Measurements from ENCODE around the gene ASAP2. TPM values are rescaled to one million over a fixed set of nuclear protein-coding genes. Genes with fewer than 3 reads are reported as not detected.
A peak's percentile ranks its signal among the peaks of the same experiment; 100 is the strongest.

ASAP2 gene
- total and polyA plus RNA-seq, 9 of the 15 experiments (the other 6 are each of a cell fraction or from before 2014, with no cell fraction given), result 0.06 to 4.3 (median 3.1) TPM

DNA sequence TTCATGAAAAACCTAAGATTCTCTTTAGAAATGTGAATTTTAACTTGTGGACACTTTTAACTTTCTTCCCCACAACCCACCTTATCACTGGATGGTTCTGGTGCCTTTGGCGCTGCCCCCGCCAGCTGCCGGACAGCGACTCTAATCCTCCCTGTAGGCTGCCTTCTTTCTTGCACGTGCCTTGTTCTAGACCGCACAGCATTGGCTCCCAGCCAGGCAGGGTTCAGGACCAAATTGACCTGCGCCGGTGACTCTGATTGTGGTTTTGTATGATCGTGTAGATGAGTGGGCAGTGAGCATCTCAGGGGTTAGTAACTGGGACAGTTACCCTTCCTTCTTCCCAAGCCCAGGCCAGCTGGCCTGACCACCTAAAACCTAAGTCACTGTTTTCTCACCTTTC is 106.8 kb downstream of the ASAP2 start (continued):
- TF ChIP-seq, protein P1, sequence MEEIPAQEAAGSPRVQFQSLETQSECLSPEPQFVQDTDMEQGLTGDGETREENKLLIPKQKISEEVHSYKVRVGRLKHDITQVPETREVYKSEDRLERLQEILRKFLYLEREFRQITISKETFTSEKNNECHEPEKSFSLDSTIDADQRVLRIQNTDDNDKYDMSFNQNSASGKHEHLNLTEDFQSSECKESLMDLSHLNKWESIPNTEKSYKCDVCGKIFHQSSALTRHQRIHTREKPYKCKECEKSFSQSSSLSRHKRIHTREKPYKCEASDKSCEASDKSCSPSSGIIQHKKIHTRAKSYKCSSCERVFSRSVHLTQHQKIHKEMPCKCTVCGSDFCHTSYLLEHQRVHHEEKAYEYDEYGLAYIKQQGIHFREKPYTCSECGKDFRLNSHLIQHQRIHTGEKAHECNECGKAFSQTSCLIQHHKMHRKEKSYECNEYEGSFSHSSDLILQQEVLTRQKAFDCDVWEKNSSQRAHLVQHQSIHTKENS (CRISPR knock-in tag; IDR thresholded peaks at IDR 0.05), result no peak
- TF ChIP-seq MAZ (CRISPR knock-in tag; conservative IDR thresholded peaks at IDR 0.05 in 1 of 2, IDR thresholded peaks at IDR 0.05 in 1 of 2) (peak in 1 of 2 experiments; percentile 36; a peak in 1 of 4 replicates), ETV1 (tag; conservative IDR thresholded peaks at IDR 0.05; ENCODE audit: low read depth) (no peak), KLF6 (CRISPR knock-in tag; IDR thresholded peaks at IDR 0.05; ENCODE audit: borderline replicate concordance) (no peak), HMG20A (CRISPR knock-in tag; conservative IDR thresholded peaks at IDR 0.05) (no peak), SMAD4 (CRISPR knock-in tag; conservative IDR thresholded peaks at IDR 0.05) (peak; percentile 45; the same call in 1 of the 2 replicates), PRPF4 (IDR thresholded peaks at IDR 0.05; ENCODE audit: insufficient read depth, low read depth, low read length, poor library complexity, severe bottlenecking) (no peak), POLR3A (IDR thresholded peaks at IDR 0.05; ENCODE audit: borderline replicate concordance, extremely low read depth, insufficient read depth, insufficient read length) (no peak), ZNF551 (CRISPR knock-in tag; IDR thresholded peaks at IDR 0.05) (no peak), ZNF431 (CRISPR knock-in tag; IDR thresholded peaks at IDR 0.05) (no peak), RBM14 (IDR thresholded peaks at IDR 0.05; ENCODE audit: borderline replicate concordance, insufficient read depth, low read depth, low read length) (no peak), ZNF696 (CRISPR knock-in tag; conservative IDR thresholded peaks at IDR 0.05) (no peak), HDAC3 (IDR thresholded peaks at IDR 0.05; ENCODE audit: borderline replicate concordance, partially characterized antibody) (no peak), TCF3 (CRISPR knock-in tag; IDR thresholded peaks at IDR 0.05) (peak; percentile 73), MTA1 (IDR thresholded peaks at IDR 0.05; ENCODE audit: borderline replicate concordance) (no peak)
- TF ChIP-seq, protein P2, sequence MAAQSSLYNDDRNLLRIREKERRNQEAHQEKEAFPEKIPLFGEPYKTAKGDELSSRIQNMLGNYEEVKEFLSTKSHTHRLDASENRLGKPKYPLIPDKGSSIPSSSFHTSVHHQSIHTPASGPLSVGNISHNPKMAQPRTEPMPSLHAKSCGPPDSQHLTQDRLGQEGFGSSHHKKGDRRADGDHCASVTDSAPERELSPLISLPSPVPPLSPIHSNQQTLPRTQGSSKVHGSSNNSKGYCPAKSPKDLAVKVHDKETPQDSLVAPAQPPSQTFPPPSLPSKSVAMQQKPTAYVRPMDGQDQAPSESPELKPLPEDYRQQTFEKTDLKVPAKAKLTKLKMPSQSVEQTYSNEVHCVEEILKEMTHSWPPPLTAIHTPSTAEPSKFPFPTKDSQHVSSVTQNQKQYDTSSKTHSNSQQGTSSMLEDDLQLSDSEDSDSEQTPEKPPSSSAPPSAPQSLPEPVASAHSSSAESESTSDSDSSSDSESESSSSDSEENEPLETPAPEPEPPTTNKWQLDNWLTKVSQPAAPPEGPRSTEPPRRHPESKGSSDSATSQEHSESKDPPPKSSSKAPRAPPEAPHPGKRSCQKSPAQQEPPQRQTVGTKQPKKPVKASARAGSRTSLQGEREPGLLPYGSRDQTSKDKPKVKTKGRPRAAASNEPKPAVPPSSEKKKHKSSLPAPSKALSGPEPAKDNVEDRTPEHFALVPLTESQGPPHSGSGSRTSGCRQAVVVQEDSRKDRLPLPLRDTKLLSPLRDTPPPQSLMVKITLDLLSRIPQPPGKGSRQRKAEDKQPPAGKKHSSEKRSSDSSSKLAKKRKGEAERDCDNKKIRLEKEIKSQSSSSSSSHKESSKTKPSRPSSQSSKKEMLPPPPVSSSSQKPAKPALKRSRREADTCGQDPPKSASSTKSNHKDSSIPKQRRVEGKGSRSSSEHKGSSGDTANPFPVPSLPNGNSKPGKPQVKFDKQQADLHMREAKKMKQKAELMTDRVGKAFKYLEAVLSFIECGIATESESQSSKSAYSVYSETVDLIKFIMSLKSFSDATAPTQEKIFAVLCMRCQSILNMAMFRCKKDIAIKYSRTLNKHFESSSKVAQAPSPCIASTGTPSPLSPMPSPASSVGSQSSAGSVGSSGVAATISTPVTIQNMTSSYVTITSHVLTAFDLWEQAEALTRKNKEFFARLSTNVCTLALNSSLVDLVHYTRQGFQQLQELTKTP (IDR thresholded peaks at IDR 0.05; ENCODE audit: low read depth in 1 of 2, partially characterized antibody in 2 of 2), result no peak
- TF ChIP-seq, protein P3, sequence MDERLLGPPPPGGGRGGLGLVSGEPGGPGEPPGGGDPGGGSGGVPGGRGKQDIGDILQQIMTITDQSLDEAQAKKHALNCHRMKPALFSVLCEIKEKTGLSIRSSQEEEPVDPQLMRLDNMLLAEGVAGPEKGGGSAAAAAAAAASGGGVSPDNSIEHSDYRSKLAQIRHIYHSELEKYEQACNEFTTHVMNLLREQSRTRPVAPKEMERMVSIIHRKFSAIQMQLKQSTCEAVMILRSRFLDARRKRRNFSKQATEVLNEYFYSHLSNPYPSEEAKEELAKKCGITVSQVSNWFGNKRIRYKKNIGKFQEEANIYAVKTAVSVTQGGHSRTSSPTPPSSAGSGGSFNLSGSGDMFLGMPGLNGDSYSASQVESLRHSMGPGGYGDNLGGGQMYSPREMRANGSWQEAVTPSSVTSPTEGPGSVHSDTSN (CRISPR knock-in tag; IDR thresholded peaks at IDR 0.05; ENCODE audit: low read depth), result no peak
- TF ChIP-seq, protein P3 (tag; conservative IDR thresholded peaks at IDR 0.05; ENCODE audit: low read depth), result no peak
- TF ChIP-seq, protein P4, sequence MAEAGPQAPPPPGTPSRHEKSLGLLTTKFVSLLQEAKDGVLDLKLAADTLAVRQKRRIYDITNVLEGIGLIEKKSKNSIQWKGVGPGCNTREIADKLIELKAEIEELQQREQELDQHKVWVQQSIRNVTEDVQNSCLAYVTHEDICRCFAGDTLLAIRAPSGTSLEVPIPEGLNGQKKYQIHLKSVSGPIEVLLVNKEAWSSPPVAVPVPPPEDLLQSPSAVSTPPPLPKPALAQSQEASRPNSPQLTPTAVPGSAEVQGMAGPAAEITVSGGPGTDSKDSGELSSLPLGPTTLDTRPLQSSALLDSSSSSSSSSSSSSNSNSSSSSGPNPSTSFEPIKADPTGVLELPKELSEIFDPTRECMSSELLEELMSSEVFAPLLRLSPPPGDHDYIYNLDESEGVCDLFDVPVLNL (CRISPR knock-in tag; IDR thresholded peaks at IDR 0.05; ENCODE audit: low read depth), result no peak
